DND-41 (cell line): Measurements from ENCODE around the gene FAM131A.

Experiments used
- ATAC-seq: fragments of 200-7000 bp; cut with Tn5 transposase; 3 replicates; pipeline ENCODE4 v1.9.1; 2021; ENCODE audit warnings: low read depth; ENCODE audit not compliant: insufficient read depth
- DNase-seq: peaks from one replicate; pipeline ENCODE4 v3.0.0-alpha.2; 2020
- H2AFZ ChIP-seq: 2 replicates; pipeline ENCODE4 v1.6.0; 2012; ENCODE audit warnings: low read depth, low read length
- H3K27ac ChIP-seq: 2 replicates; pipeline ENCODE4 v1.5.1; 2012; ENCODE audit warnings: low read length, inconsistent platforms
- H3K27me3 ChIP-seq: fragments of 200-600 bp; sonication (generic); 2 replicates; pipeline ENCODE4 v1.6.0; 2012; ENCODE audit warnings: low read length, mild to moderate bottlenecking, inconsistent platforms; ENCODE audit not compliant: insufficient read depth, poor library complexity
- H3K36me3 ChIP-seq: 2 replicates; pipeline ENCODE4 v1.5.1; 2012; ENCODE audit warnings: low read length, inconsistent platforms; ENCODE audit not compliant: insufficient read depth
- H3K4me1 ChIP-seq: 2 replicates; pipeline ENCODE4 v1.5.1; 2012; ENCODE audit warnings: mild to moderate bottlenecking, low read length; ENCODE audit not compliant: insufficient read depth
- H3K4me2 ChIP-seq: 2 replicates; pipeline ENCODE4 v1.6.0; 2012; ENCODE audit warnings: mild to moderate bottlenecking, moderate library complexity, low read length, inconsistent platforms; ENCODE audit not compliant: insufficient read depth
- H3K4me3 ChIP-seq, 2 experiments: fragments of 200-600 bp in 1 of 2; shearing (Covaris generic) in 1 of 2; 2 replicates each; pipeline ENCODE4 v1.5.1; 2012 to 2016; ENCODE audit warnings: inconsistent platforms in 2 of 2, low read length in 2 of 2, mild to moderate bottlenecking in 2 of 2, low read depth in 1 of 2, moderate library complexity in 1 of 2
- H3K79me2 ChIP-seq: 2 replicates; pipeline ENCODE4 v1.6.0; 2012; ENCODE audit warnings: low read length, inconsistent platforms; ENCODE audit not compliant: insufficient read depth
- H3K9ac ChIP-seq: 2 replicates; pipeline ENCODE4 v1.6.0; 2012; ENCODE audit warnings: low read depth, mild to moderate bottlenecking, inconsistent platforms, low read length, moderate library complexity
- H3K9me3 ChIP-seq: 2 replicates; pipeline ENCODE4 v1.5.1; 2012; ENCODE audit warnings: low read length, moderate library complexity, mild to moderate bottlenecking, inconsistent platforms; ENCODE audit not compliant: insufficient read depth, severe bottlenecking
- H4K20me1 ChIP-seq: 2 replicates; pipeline ENCODE4 v1.6.0; 2012; ENCODE audit warnings: low read length; ENCODE audit not compliant: insufficient read depth
- EZH2 ChIP-seq: IDR thresholded peaks from 3 replicates; pipeline ENCODE4 v1.6.1; 2012; ENCODE audit warnings: borderline replicate concordance, low read depth, mild to moderate bottlenecking, moderate library complexity, low read length, inconsistent platforms; ENCODE audit not compliant: severe bottlenecking
- TF ChIP-seq, protein P1 (sequence below): IDR thresholded peaks from 2 replicates; pipeline ENCODE4 v1.5.1; 2012; ENCODE audit warnings: borderline replicate concordance, low read length, moderate library complexity, mild to moderate bottlenecking; ENCODE audit not compliant: poor library complexity, severe bottlenecking; ENCODE audit errors: extremely low read depth

The FAM131A gene

DNA sequence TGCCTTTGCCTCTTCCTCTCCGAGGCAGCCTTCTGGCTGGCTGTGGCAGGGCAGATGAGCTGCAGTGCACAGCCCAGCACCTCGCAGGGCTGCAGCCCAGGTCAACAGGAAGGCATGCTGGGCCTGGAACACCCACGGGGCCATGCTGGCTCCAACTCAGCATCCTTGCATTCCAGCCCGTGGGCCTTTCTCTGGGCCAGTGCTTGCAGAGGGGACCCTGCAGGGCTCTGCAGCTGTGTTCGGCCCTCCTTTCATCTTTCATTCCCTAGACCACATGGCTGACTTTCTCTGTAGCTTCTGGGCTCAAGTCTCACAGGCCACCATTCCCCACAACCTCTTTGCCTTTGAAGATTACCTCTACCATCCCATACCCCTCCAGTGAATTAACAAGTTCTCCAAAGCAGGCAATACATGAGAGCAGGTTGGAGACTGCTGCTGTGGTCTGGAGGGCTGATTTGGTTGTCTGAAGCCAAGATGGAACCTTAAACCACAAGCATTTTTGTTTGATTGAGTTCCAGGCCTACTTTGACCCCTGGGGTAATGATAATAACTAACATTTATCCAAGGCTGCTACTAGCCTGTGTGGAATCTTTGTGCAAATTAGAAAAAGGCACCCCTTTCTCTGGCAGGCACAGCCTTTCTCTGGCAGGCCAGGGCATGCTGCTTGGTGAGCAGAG, 5.9 kb downstream of the FAM131A start:
- no peak for DNase-seq

DNA sequence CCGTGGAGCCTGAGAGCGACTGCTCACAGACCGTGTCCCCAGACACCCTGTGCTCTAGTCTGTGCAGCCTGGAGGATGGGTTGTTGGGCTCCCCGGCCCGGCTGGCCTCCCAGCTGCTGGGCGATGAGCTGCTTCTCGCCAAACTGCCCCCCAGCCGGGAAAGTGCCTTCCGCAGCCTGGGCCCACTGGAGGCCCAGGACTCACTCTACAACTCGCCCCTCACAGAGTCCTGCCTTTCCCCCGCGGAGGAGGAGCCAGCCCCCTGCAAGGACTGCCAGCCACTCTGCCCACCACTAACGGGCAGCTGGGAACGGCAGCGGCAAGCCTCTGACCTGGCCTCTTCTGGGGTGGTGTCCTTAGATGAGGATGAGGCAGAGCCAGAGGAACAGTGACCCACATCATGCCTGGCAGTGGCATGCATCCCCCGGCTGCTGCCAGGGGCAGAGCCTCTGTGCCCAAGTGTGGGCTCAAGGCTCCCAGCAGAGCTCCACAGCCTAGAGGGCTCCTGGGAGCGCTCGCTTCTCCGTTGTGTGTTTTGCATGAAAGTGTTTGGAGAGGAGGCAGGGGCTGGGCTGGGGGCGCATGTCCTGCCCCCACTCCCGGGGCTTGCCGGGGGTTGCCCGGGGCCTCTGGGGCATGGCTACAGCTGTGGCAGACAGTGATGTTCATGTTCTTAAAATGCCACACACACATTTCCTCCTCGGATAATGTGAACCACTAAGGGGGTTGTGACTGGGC, 7.3 kb downstream of the FAM131A start:
- no peak overlapping the region for H3K9ac ChIP-seq
- H2AFZ ChIP-seq = no peak overlapping the region
- no peaks in the 10 kb centered on the region for H4K20me1 ChIP-seq
- no peak overlapping the region for H3K27ac ChIP-seq
- no peak for ATAC-seq
- H3K9me3 ChIP-seq = no peaks in the 10 kb centered on the region
- peaks cover 3% of the 10 kb centered on the region for H3K36me3 ChIP-seq
- no peaks in the 10 kb centered on the region for H3K27me3 ChIP-seq
- TF ChIP-seq, protein P1, sequence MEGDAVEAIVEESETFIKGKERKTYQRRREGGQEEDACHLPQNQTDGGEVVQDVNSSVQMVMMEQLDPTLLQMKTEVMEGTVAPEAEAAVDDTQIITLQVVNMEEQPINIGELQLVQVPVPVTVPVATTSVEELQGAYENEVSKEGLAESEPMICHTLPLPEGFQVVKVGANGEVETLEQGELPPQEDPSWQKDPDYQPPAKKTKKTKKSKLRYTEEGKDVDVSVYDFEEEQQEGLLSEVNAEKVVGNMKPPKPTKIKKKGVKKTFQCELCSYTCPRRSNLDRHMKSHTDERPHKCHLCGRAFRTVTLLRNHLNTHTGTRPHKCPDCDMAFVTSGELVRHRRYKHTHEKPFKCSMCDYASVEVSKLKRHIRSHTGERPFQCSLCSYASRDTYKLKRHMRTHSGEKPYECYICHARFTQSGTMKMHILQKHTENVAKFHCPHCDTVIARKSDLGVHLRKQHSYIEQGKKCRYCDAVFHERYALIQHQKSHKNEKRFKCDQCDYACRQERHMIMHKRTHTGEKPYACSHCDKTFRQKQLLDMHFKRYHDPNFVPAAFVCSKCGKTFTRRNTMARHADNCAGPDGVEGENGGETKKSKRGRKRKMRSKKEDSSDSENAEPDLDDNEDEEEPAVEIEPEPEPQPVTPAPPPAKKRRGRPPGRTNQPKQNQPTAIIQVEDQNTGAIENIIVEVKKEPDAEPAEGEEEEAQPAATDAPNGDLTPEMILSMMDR = no peak
- no peak for TF ChIP-seq EZH2
- H3K4me3 ChIP-seq = no peak overlapping the region
- peaks cover 9% of the 10 kb centered on the region; the same call in 1 of the 2 replicates for H3K4me1 ChIP-seq
- H3K4me2 ChIP-seq = no peak overlapping the region
- H3K79me2 ChIP-seq = no peaks in the 10 kb centered on the region
- DNase-seq = no peak

More for the DNA sequence above, 5.9 kb downstream of the FAM131A start:
- H3K27me3 ChIP-seq = no peaks in the 10 kb centered on the region
- H3K27ac ChIP-seq = no peak overlapping the region
- no peaks in the 10 kb centered on the region for H4K20me1 ChIP-seq
- no peak overlapping the region for H3K4me2 ChIP-seq
- H3K9ac ChIP-seq = no peak overlapping the region
- no peaks in the 10 kb centered on the region for H3K79me2 ChIP-seq
- ATAC-seq = no peak
- H3K4me3 ChIP-seq = no peak overlapping the region
- peaks cover 9% of the 10 kb centered on the region; the same call in 1 of the 2 replicates for H3K4me1 ChIP-seq
- TF ChIP-seq EZH2 = no peak
- TF ChIP-seq, protein P1 = no peak
- peaks cover 3% of the 10 kb centered on the region for H3K36me3 ChIP-seq
- no peaks in the 10 kb centered on the region for H3K9me3 ChIP-seq
- H2AFZ ChIP-seq = no peak overlapping the region

GRCh38 chr3:184345317-184346144, 8.1 kb downstream of the FAM131A start:
- ATAC-seq (peak; percentile 68), DNase-seq (no peak)
- H2AFZ ChIP-seq = no peak overlapping the region
- peaks cover 9% of the 10 kb centered on the region; the same call in 1 of the 2 replicates for H3K4me1 ChIP-seq
- H3K27me3 ChIP-seq = no peaks in the 10 kb centered on the region
- H3K79me2 ChIP-seq = no peaks in the 10 kb centered on the region
- peaks cover 3% of the 10 kb centered on the region for H3K36me3 ChIP-seq
- no peak overlapping the region for H3K4me2 ChIP-seq
- no peak overlapping the region for H3K9ac ChIP-seq
- TF ChIP-seq, protein P1 = peak; percentile 46
- TF ChIP-seq EZH2 = no peak
- no peaks in the 10 kb centered on the region for H4K20me1 ChIP-seq
- no peaks in the 10 kb centered on the region for H3K9me3 ChIP-seq
- no peak overlapping the region for H3K27ac ChIP-seq
- H3K4me3 ChIP-seq = no peak overlapping the region
